HEK293 (cell line): ENCODE data around the gene IZUMO4.

Source experiments
- GLI2 ChIP-seq: fragments of 450-650 bp; formaldehyde crosslinking; IDR thresholded peaks from 2 replicates; pipeline ENCODE4; 2017; ENCODE audit warnings: missing biosample characterization, missing genetic modification characterization, low read depth, borderline replicate concordance
- HOXA7 ChIP-seq: sonication (generic); formaldehyde crosslinking; IDR thresholded peaks from 2 replicates; pipeline ENCODE4 v1.8.1; 2022; ENCODE audit warnings: missing genetic modification reagents, borderline replicate concordance
- HOXD13 ChIP-seq: sonication (generic); formaldehyde crosslinking; IDR thresholded peaks from 2 replicates; pipeline ENCODE4 v1.8.0; 2022; ENCODE audit warnings: missing genetic modification reagents, borderline replicate concordance
- KLF17 ChIP-seq: fragments of 450-650 bp; formaldehyde crosslinking; IDR thresholded peaks from 2 replicates; pipeline ENCODE4 v1.5.1; 2016; ENCODE audit warnings: missing biosample characterization, missing genetic modification characterization
- KLF8 ChIP-seq: fragments of 450-650 bp; formaldehyde crosslinking; IDR thresholded peaks from 2 replicates; pipeline ENCODE4 v1.5.1; 2016; ENCODE audit warnings: missing biosample characterization, missing genetic modification characterization
- KLF9 ChIP-seq: fragments of 450-650 bp; formaldehyde crosslinking; IDR thresholded peaks from 2 replicates; pipeline ENCODE4 v1.5.1; 2016; ENCODE audit warnings: missing biosample characterization, missing genetic modification characterization, low read depth
- MZF1 ChIP-seq: fragments of 450-650 bp; formaldehyde crosslinking; IDR thresholded peaks from 2 replicates; pipeline ENCODE4 v1.5.1; 2017; ENCODE audit warnings: missing biosample characterization, missing genetic modification characterization, borderline replicate concordance
- PATZ1 ChIP-seq: fragments of 450-650 bp; formaldehyde crosslinking; IDR thresholded peaks from 2 replicates; pipeline ENCODE4 v1.5.1; 2016; ENCODE audit warnings: missing biosample characterization, missing genetic modification characterization
- PRDM6 ChIP-seq: fragments of 450-650 bp; formaldehyde crosslinking; IDR thresholded peaks from 2 replicates; pipeline ENCODE4 v1.5.1; 2017; ENCODE audit warnings: missing biosample characterization, missing genetic modification characterization
- TSHZ1 ChIP-seq: fragments of 450-650 bp; formaldehyde crosslinking; IDR thresholded peaks from 2 replicates; pipeline ENCODE4 v1.5.1; 2016; ENCODE audit warnings: missing biosample characterization, missing genetic modification characterization, borderline replicate concordance
- ZBTB7A ChIP-seq: fragments of 450-650 bp; formaldehyde crosslinking; IDR thresholded peaks from 2 replicates; pipeline ENCODE4 v1.5.1; 2016; ENCODE audit warnings: low read depth, missing biosample characterization, missing genetic modification characterization
- ZNF10 ChIP-seq: fragments of 450-650 bp; formaldehyde crosslinking; IDR thresholded peaks from 2 replicates; pipeline ENCODE4 v1.5.1; 2017; ENCODE audit warnings: missing biosample characterization, missing genetic modification characterization
- ZNF112 ChIP-seq: fragments of 450-650 bp; formaldehyde crosslinking; IDR thresholded peaks from 2 replicates; pipeline ENCODE4 v1.5.0; 2017; ENCODE audit warnings: missing biosample characterization, missing genetic modification characterization
- ZNF223 ChIP-seq: fragments of 450-650 bp; formaldehyde crosslinking; IDR thresholded peaks from 2 replicates; pipeline ENCODE4 v1.5.1; 2016; ENCODE audit warnings: missing biosample characterization, missing genetic modification characterization
- ZNF23 ChIP-seq: fragments of 450-650 bp; formaldehyde crosslinking; IDR thresholded peaks from 2 replicates; pipeline ENCODE4 v1.5.1; 2016; ENCODE audit warnings: missing biosample characterization, missing genetic modification characterization, borderline replicate concordance
- ZNF24 ChIP-seq: fragments of 450-650 bp; formaldehyde crosslinking; IDR thresholded peaks from 2 replicates; pipeline ENCODE4 v1.5.1; 2016; ENCODE audit warnings: missing biosample characterization, missing genetic modification characterization
- ZNF248 ChIP-seq: fragments of 450-650 bp; formaldehyde crosslinking; IDR thresholded peaks from 2 replicates; pipeline ENCODE4 v1.5.1; 2017; ENCODE audit warnings: missing biosample characterization, missing genetic modification characterization
- ZNF280D ChIP-seq: fragments of 450-650 bp; formaldehyde crosslinking; IDR thresholded peaks from 2 replicates; pipeline ENCODE4 v1.5.1; 2016; ENCODE audit warnings: missing biosample characterization, missing genetic modification characterization
- ZNF341 ChIP-seq: fragments of 450-650 bp; formaldehyde crosslinking; IDR thresholded peaks from 2 replicates; pipeline ENCODE4; 2016; ENCODE audit warnings: low read depth, missing biosample characterization, missing genetic modification characterization
- ZNF37A ChIP-seq: fragments of 450-650 bp; IDR thresholded peaks from 2 replicates; pipeline ENCODE4 v1.5.1; 2018; ENCODE audit warnings: missing biosample characterization, missing genetic modification characterization
- ZNF548 ChIP-seq: fragments of 450-650 bp; formaldehyde crosslinking; IDR thresholded peaks from 2 replicates; pipeline ENCODE4 v1.5.1; 2016; ENCODE audit warnings: missing biosample characterization, missing genetic modification characterization
- ZNF580 ChIP-seq: fragments of 450-650 bp; formaldehyde crosslinking; IDR thresholded peaks from 2 replicates; pipeline ENCODE4 v1.5.1; 2016; ENCODE audit warnings: missing biosample characterization, missing genetic modification characterization
- ZNF624 ChIP-seq: fragments of 450-650 bp; formaldehyde crosslinking; IDR thresholded peaks from 2 replicates; pipeline ENCODE4 v1.5.1; 2017; ENCODE audit warnings: missing biosample characterization, missing genetic modification characterization
- ZNF639 ChIP-seq: fragments of 450-650 bp; formaldehyde crosslinking; IDR thresholded peaks from 2 replicates; pipeline ENCODE4 v1.5.1; 2016; ENCODE audit warnings: missing biosample characterization, missing genetic modification characterization
- ZNF658 ChIP-seq: fragments of 450-650 bp; formaldehyde crosslinking; IDR thresholded peaks from 2 replicates; pipeline ENCODE4; 2016; ENCODE audit warnings: missing biosample characterization, missing genetic modification characterization
- ZNF670 ChIP-seq: fragments of 450-650 bp; formaldehyde crosslinking; IDR thresholded peaks from 2 replicates; pipeline ENCODE4 v1.5.1; 2016; ENCODE audit warnings: missing biosample characterization, missing genetic modification characterization, low read depth
- ZNF677 ChIP-seq: fragments of 450-650 bp; IDR thresholded peaks from 2 replicates; pipeline ENCODE4 v1.5.0; 2018; ENCODE audit warnings: missing biosample characterization, mild to moderate bottlenecking, missing genetic modification characterization, moderate library complexity
- ZNF76 ChIP-seq: fragments of 450-650 bp; formaldehyde crosslinking; IDR thresholded peaks from 2 replicates; pipeline ENCODE4; 2016; ENCODE audit warnings: low read depth, missing biosample characterization, missing genetic modification characterization, borderline replicate concordance

Gene IZUMO4

GRCh38 chr19:2096034-2096479, 658 bp upstream of the IZUMO4 start, which contains the start of gene MOB3A (continued):
- no peak for TF ChIP-seq ZNF658 (tag by site-specific recombination)
- no peak for TF ChIP-seq ZNF248 (tag by site-specific recombination)
- peak; percentile 99 for TF ChIP-seq KLF8 (tag by site-specific recombination)
- peak; percentile 87 for TF ChIP-seq PATZ1 (tag by site-specific recombination)
- no peak for TF ChIP-seq ZNF341 (tag by site-specific recombination)
- no peak for TF ChIP-seq ZNF24 (tag by site-specific recombination)
- no peak for TF ChIP-seq PRDM6 (tag by site-specific recombination)
- TF ChIP-seq KLF9 (tag by site-specific recombination): peak; percentile 79
- TF ChIP-seq ZNF76 (tag by site-specific recombination): peak; percentile 74; the same call in 1 of the 2 replicates
- TF ChIP-seq ZNF624: no peak
- TF ChIP-seq ZNF112 (tag by site-specific recombination): no peak
- no peak for TF ChIP-seq ZNF580 (tag by site-specific recombination)
- no peak for TF ChIP-seq ZNF548
- no peak for TF ChIP-seq ZNF223 (tag by site-specific recombination)
- TF ChIP-seq KLF17 (tag by site-specific recombination): peak; percentile 87; the same call in 1 of the 2 replicates
- no peak for TF ChIP-seq GLI2 (tag by site-specific recombination)
- peak; percentile 26; the same call in 1 of the 2 replicates for TF ChIP-seq ZBTB7A (tag by site-specific recombination)
- no peak for TF ChIP-seq HOXD13 (CRISPR knock-in tag)
- no peak for TF ChIP-seq HOXA7 (CRISPR knock-in tag)
- TF ChIP-seq ZNF23: no peak
- TF ChIP-seq TSHZ1: peak; percentile 45; the same call in 1 of the 2 replicates
- TF ChIP-seq ZNF677: 0 out of 2 replicates have a peak, but pooled peaks have one; percentile 26
- TF ChIP-seq ZNF280D (tag by site-specific recombination): no peak
- TF ChIP-seq ZNF37A (tag by site-specific recombination): no peak
- no peak for TF ChIP-seq ZNF670
- no peak; the same call in 1 of the 2 replicates for TF ChIP-seq ZNF639 (tag by site-specific recombination)
- peak; percentile 67; the same call in 1 of the 2 replicates for TF ChIP-seq ZNF10 (tag by site-specific recombination)
- TF ChIP-seq MZF1 (tag by site-specific recombination): peak; percentile 77
